CD4-positive, alpha-beta T cell (primary cell): Measurements from ENCODE around the gene EML4. TPM values are rescaled to one million over a fixed set of nuclear protein-coding genes. Genes with fewer than 3 reads are reported as not detected.
A peak's percentile ranks its signal among the peaks of the same experiment; 100 is the strongest.

Experiments
- ATAC-seq: fragments of 200-7000 bp; cut with Tn5 transposase; one replicate; pipeline ENCODE4 v1.10.0; 2022; ENCODE audit warnings: mild to moderate bottlenecking; ENCODE audit not compliant: poor library complexity
- CTCF ChIA-PET: fragments of 350-600 bp; sonication (Branson Sonifier 250); formaldehyde crosslinking; loops from one replicate; lab custom pipeline; 2021; ENCODE audit warnings: antibody characterized with exemption, inconsistent platforms; lab: Charles Lee
- POLR2A ChIA-PET: fragments of 350-600 bp; sonication (Branson Sonifier 250); formaldehyde crosslinking; loops from one replicate; lab custom pipeline; 2021; ENCODE audit warnings: antibody characterized with exemption, inconsistent platforms; lab: Charles Lee
- DNase-seq, 14 experiments: peaks; one replicate each; pipeline ENCODE4 v3.0.0-alpha.2; 2013 to 2020; ENCODE audit warnings: mixed read lengths in 2 of 14
- H3K27ac ChIP-seq, 2 donors: one replicate each; pipeline versions ENCODE4 v1.5.1 to v1.7.0; 2013; ENCODE audit warnings: low read length in 2 of 2, low read depth in 1 of 2, mild to moderate bottlenecking in 1 of 2
- H3K27me3 ChIP-seq, 2 experiments: 1 replicate in 1 of 2; 2 replicates in 1 of 2; pipeline versions ENCODE4 v1.6.1 to v1.7.0; 2013; ENCODE audit warnings: low read length in 2 of 2, control low read depth in 1 of 2, mild to moderate bottlenecking in 1 of 2, moderate library complexity in 1 of 2; ENCODE audit not compliant: insufficient read depth in 2 of 2, control insufficient read depth in 1 of 2
- H3K36me3 ChIP-seq: one replicate; pipeline ENCODE4 v1.6.1; 2013; ENCODE audit warnings: low read length, control low read depth; ENCODE audit not compliant: insufficient read depth
- H3K4me1 ChIP-seq: one replicate; pipeline ENCODE4 v1.6.1; 2013; ENCODE audit warnings: low read length, control low read depth; ENCODE audit not compliant: insufficient read depth
- H3K4me3 ChIP-seq: one replicate; pipeline ENCODE4 v1.5.1; 2013; ENCODE audit warnings: mild to moderate bottlenecking, low read length, moderate library complexity
- H3K9me3 ChIP-seq, 2 experiments: 1 replicate in 1 of 2; 2 replicates in 1 of 2; pipeline versions ENCODE4 v1.6.1 to v1.7.0; 2013; ENCODE audit warnings: low read length in 2 of 2, mild to moderate bottlenecking in 2 of 2, control low read depth in 1 of 2, moderate library complexity in 1 of 2; ENCODE audit not compliant: control insufficient read depth in 1 of 2, insufficient read depth in 1 of 2
- H3K27ac Mint-ChIP-seq: one replicate; pipeline ENCODE4 v1.8.0; 2020; ENCODE audit warnings: mixed read lengths
- H3K27me3 Mint-ChIP-seq: one replicate; pipeline ENCODE4 v1.8.0; 2021; ENCODE audit warnings: mixed read lengths
- H3K36me3 Mint-ChIP-seq: one replicate; pipeline ENCODE4 v1.8.0; 2021; ENCODE audit warnings: low read depth, mixed read lengths
- H3K4me1 Mint-ChIP-seq: one replicate; pipeline ENCODE4 v1.8.0; 2021; ENCODE audit warnings: low read depth, mixed read lengths
- H3K4me3 Mint-ChIP-seq: one replicate; pipeline ENCODE4 v1.8.0; 2020; ENCODE audit warnings: mild to moderate bottlenecking, mixed read lengths
- H3K9me3 Mint-ChIP-seq: one replicate; pipeline ENCODE4 v1.8.0; 2020; ENCODE audit warnings: mixed read lengths
- intact Hi-C, 2 experiments: fragments of 100-400 bp; cut with DNase I in 1 of 2; cut with micrococcal nuclease in 1 of 2; formaldehyde crosslinking; loops; one replicate each; pipeline versions ENCODE4 v1.15.1 to v1.9.0; 2023 to 2025; cut with DNase I, micrococcal nuclease
- total RNA-seq, 174 experiments: library from RNA in 2 of 174; stranded (reverse) in 2 of 174; gene quantifications; one replicate each; pipeline ENCODE4 v1.2.3 and lab custom pipeline; 2021 to 2026
- TF ChIP-seq, protein P1 (sequence below): fragments of 200-600 bp; IDR thresholded peaks from one replicate; pipeline ENCODE4 v1.8.0; 2022; ENCODE audit warnings: antibody characterized with exemption, mild to moderate bottlenecking

The EML4 gene
- total RNA-seq, 2 experiments from 2014 or later = 219 to 228 TPM

DNA sequence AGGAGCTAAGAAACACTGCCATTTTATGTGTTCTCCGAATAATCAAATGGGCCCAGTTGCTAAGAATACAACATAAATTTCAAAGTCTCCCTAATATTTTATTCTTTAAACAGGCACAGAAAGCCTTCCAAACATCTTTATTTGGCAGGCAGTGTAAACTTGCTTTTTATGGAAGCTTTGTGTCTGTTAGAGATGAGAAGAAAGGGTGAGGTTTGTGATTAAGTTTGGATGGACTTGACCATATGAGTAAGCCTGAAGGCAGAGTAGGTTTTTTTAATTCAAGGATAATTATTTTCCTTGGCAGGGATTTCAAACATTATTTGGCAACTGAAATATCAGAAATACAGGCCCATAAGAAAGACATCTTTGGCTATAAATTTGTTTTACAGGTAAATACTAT is 129.0 kb downstream of the EML4 start:
- no peak for ATAC-seq
- TF ChIP-seq, protein P1, sequence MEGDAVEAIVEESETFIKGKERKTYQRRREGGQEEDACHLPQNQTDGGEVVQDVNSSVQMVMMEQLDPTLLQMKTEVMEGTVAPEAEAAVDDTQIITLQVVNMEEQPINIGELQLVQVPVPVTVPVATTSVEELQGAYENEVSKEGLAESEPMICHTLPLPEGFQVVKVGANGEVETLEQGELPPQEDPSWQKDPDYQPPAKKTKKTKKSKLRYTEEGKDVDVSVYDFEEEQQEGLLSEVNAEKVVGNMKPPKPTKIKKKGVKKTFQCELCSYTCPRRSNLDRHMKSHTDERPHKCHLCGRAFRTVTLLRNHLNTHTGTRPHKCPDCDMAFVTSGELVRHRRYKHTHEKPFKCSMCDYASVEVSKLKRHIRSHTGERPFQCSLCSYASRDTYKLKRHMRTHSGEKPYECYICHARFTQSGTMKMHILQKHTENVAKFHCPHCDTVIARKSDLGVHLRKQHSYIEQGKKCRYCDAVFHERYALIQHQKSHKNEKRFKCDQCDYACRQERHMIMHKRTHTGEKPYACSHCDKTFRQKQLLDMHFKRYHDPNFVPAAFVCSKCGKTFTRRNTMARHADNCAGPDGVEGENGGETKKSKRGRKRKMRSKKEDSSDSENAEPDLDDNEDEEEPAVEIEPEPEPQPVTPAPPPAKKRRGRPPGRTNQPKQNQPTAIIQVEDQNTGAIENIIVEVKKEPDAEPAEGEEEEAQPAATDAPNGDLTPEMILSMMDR = no peak
- intact Hi-C loops = loop anchor here in 1 of 2 experiments (5.0 kb wide), 1 partner anchor 41 kb away; no protein-coding TSS in a partner anchor
- Mint-ChIP-seq H3K36me3 (peaks cover 91% of the 10 kb centered on the region), H3K4me3 (peak overlapping the region; percentile 35), H3K27me3 (no peaks in the 10 kb centered on the region), H3K9me3 (no peaks in the 10 kb centered on the region), H3K4me1 (peaks cover 57% of the 10 kb centered on the region), H3K27ac (peak overlapping the region; percentile 67)
- H3K36me3 ChIP-seq = peaks cover 78% of the 10 kb centered on the region
- DNase-seq = no peak
- H3K27ac ChIP-seq = peak overlapping the region in 1 of 2 donors; percentile 66
- ChIA-PET POLR2A (interaction anchor here (0.6 to 1.2 kb wide), 2 partner anchors 11 to 839 kb away, joined by 3 read pairs; no protein-coding TSS in a partner anchor), CTCF (no interaction called here)
- H3K27me3 ChIP-seq = no peaks in the 10 kb centered on the region
- no peak overlapping the region for H3K4me3 ChIP-seq
- peaks cover 22% of the 10 kb centered on the region for H3K4me1 ChIP-seq
- no peaks in the 10 kb centered on the region for H3K9me3 ChIP-seq

DNA sequence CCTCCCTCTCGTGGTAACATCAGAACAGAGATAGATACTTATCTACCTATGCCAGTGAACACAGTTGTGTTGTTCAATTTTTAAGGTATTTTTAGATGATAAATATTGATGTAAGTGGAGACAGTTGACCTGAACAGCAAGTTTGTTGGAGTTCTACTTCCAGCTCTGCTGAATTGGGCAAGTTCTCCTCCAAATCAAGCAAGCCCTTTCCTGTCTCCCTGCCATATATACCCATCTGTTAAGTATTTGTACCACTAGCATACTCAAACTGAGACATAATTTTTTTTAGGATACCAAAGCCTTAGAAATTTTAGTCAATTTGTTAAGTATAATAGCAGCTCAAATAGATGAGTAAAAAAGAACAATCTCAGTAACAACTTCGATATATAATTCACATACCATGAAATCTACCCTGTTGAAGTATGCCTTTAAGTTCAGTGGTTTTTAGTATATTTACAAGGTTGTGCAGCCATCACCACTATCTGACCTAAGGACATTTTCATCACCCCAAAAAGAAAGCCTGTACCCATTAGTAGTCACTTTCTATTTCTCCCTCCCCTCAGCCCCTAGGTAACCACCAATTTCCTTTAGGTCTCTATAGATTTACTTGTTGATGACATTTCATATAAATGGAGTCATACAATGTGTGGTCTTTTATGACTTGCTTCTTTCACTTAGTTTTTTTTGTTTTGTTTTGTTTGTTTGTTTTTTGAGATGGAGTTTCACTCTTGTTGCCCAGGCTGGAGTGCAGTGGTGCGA is 130.0 kb downstream of the EML4 start:
- Mint-ChIP-seq H3K9me3 (no peaks in the 10 kb centered on the region), H3K27ac (peak overlapping the region; percentile 67), H3K4me3 (peak overlapping the region; percentile 14), H3K4me1 (peaks cover 64% of the 10 kb centered on the region), H3K27me3 (no peaks in the 10 kb centered on the region), H3K36me3 (peaks cover 97% of the 10 kb centered on the region)
- DNase-seq (peak in 1 of 14 experiments; percentile 30), ATAC-seq (no peak)
- Histone ChIP-seq H3K27ac (peak overlapping the region in 1 of 2 donors; percentile 59), H3K27me3 (no peaks in the 10 kb centered on the region), H3K36me3 (peaks cover 82% of the 10 kb centered on the region), H3K4me1 (peaks cover 22% of the 10 kb centered on the region), H3K9me3 (no peaks in the 10 kb centered on the region), H3K4me3 (no peak overlapping the region)
- ChIA-PET CTCF (no interaction called here), POLR2A (interaction anchor here (1.2 kb wide), 1 partner anchor 9 kb away, joined by 3 read pairs; no protein-coding TSS in a partner anchor)
- TF ChIP-seq, protein P1 = no peak
- intact Hi-C loops = loop anchor here in 1 of 2 experiments (5.0 kb wide), 1 partner anchor 42 kb away; no protein-coding TSS in a partner anchor

DNA sequence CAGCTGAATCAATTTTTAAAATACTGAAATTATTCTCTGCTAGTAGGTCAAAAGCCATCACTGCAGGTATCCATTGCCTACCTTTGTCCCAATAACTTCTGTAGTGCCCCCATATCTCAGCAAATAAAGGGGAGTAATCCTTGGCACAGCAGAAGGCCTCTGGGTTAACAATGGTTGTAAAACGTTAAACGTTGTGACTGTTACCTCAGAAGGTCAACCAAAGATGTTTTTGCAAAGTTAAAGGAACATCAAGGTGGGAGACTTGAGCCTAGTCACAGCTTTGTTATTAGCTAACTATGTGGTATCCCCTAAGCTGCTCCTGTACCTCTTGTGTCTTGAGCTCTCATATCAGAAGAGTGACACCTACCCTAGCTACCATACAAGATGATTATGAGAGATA is 131.4 kb downstream of the EML4 start:
- peaks cover 63% of the 10 kb centered on the region for H3K4me1 Mint-ChIP-seq

More for the DNA sequence above, 131.4 kb downstream of the EML4 start:
- TF ChIP-seq, protein P1 = no peak
- H3K36me3 Mint-ChIP-seq = peaks cover 97% of the 10 kb centered on the region
- ATAC-seq (no peak), DNase-seq (no peak)
- H3K27ac Mint-ChIP-seq = no peak overlapping the region
- H3K4me3 Mint-ChIP-seq = no peak overlapping the region
- ChIA-PET CTCF (no interaction called here), POLR2A (interaction anchor here (0.7 kb wide), 1 partner anchor 70 kb away, joined by 4 read pairs; no protein-coding TSS in a partner anchor)
- no peaks in the 10 kb centered on the region for H3K27me3 Mint-ChIP-seq
- no peak overlapping the region for H3K4me3 ChIP-seq
- H3K9me3 Mint-ChIP-seq = no peaks in the 10 kb centered on the region
- H3K36me3 ChIP-seq = peaks cover 74% of the 10 kb centered on the region
- intact Hi-C loops = loop anchor here in 1 of 2 experiments (5.0 kb wide), 1 partner anchor 38 kb away; no protein-coding TSS in a partner anchor
- H3K4me1 ChIP-seq = peaks cover 22% of the 10 kb centered on the region
- no peaks in the 10 kb centered on the region for H3K9me3 ChIP-seq
- peak overlapping the region in 1 of 2 donors; percentile 59 for H3K27ac ChIP-seq
- H3K27me3 ChIP-seq = no peaks in the 10 kb centered on the region
